Vagina (tissue), 2 donors: ENCODE data around the gene TAS2R46. TPM values are rescaled to one million over a fixed set of nuclear protein-coding genes. Genes with fewer than 3 reads are reported as not detected.

Experiments used
- DNase-seq, 2 donors: peaks; one replicate each; pipeline ENCODE4 v3.0.0-alpha.2; 2017; ENCODE audit errors: extremely low spot score in 2 of 2
- H3K27ac ChIP-seq: fragments of 200-600 bp; sonication (generic); one replicate; pipeline ENCODE4 v1.5.1; 2019
- H3K27me3 ChIP-seq: fragments of 200-600 bp; sonication (generic); one replicate; pipeline ENCODE4 v1.5.1; 2019
- H3K36me3 ChIP-seq, 2 donors: fragments of 200-600 bp; sonication (generic); one replicate each; pipeline ENCODE4 v1.5.1; 2017 to 2019
- H3K4me1 ChIP-seq: fragments of 200-600 bp; sonication (generic); one replicate; pipeline ENCODE4 v1.5.1; 2019
- H3K4me3 ChIP-seq, 2 donors: fragments of 200-600 bp; sonication (generic); 1 replicate in 1 of 2; 2 replicates in 1 of 2; pipeline ENCODE4 v1.5.1; 2016 to 2019
- H3K9me3 ChIP-seq: fragments of 200-600 bp; sonication (generic); one replicate; pipeline ENCODE4 v1.5.1; 2019
- POLR2A ChIP-seq, 2 donors: fragments of 450-650 bp; IDR thresholded peaks; one replicate each; pipeline ENCODE4 v1.6.1; 2017; ENCODE audit warnings: antibody characterized with exemption in 2 of 2, mild to moderate bottlenecking in 2 of 2, moderate library complexity in 2 of 2
- POLR2AphosphoS5 ChIP-seq, 2 donors: sonication (generic); formaldehyde crosslinking; IDR thresholded peaks; one replicate each; pipeline ENCODE4 v1.9.0; 2017; ENCODE audit warnings: antibody characterized with exemption in 2 of 2, mild to moderate bottlenecking in 2 of 2, low read depth in 1 of 2; ENCODE audit not compliant: insufficient read depth in 1 of 2
- intact Hi-C: fragments of 100-400 bp; cut with DNase I; formaldehyde crosslinking; loops from one replicate; pipeline ENCODE4 v1.15.1; 2023
- total RNA-seq: library from RNA; depleted of rRNA; stranded (reverse); fragments of >200 nt; gene quantifications from one replicate; pipeline ENCODE4 v1.2.3, GENCODE V29; 2016
- TF ChIP-seq, protein P1 (sequence below), 3 experiments: fragments of 450-650 bp in 2 of 3; fragments of 200-600 bp in 1 of 3; sonication (generic) in 1 of 3; IDR thresholded peaks; one replicate each; pipeline ENCODE4 v1.5.1; 2017 to 2019; ENCODE audit warnings: antibody characterized with exemption in 3 of 3, mild to moderate bottlenecking in 2 of 3, moderate library complexity in 2 of 3

The TAS2R46 gene
- total RNA-seq, 1 donor from 2014 or later = 2.0 TPM

GRCh38 chr12:11092128-11092527 lies 30.0 kb upstream of the TAS2R46 start, which contains the start of gene TAS2R43:
Gene TAS2R43 (minus strand): TSS chr12:11092313. CDS start chr12:11092229, 84 bp downstream.
- Histone ChIP-seq H3K36me3 (no peaks in the 10 kb centered on the region), H3K27ac (no peak within 1 kb of the TSS), H3K27me3 (no peaks in the 10 kb centered on the region), H3K4me1 (no peaks in the 10 kb centered on the region), H3K9me3 (no peaks in the 10 kb centered on the region), H3K4me3 (no peak within 1 kb of the TSS)
- intact Hi-C loops = no loop called here
- TF ChIP-seq, protein P1, sequence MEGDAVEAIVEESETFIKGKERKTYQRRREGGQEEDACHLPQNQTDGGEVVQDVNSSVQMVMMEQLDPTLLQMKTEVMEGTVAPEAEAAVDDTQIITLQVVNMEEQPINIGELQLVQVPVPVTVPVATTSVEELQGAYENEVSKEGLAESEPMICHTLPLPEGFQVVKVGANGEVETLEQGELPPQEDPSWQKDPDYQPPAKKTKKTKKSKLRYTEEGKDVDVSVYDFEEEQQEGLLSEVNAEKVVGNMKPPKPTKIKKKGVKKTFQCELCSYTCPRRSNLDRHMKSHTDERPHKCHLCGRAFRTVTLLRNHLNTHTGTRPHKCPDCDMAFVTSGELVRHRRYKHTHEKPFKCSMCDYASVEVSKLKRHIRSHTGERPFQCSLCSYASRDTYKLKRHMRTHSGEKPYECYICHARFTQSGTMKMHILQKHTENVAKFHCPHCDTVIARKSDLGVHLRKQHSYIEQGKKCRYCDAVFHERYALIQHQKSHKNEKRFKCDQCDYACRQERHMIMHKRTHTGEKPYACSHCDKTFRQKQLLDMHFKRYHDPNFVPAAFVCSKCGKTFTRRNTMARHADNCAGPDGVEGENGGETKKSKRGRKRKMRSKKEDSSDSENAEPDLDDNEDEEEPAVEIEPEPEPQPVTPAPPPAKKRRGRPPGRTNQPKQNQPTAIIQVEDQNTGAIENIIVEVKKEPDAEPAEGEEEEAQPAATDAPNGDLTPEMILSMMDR (IDR thresholded peaks at IDR 0.05) = no peak
- TF ChIP-seq POLR2A (IDR thresholded peaks at IDR 0.05) = no peak
- DNase-seq = no peak

GRCh38 chr12:11089246-11089645 lies 27.2 kb upstream of the TAS2R46 start:
- intact Hi-C loops = no loop called here
- no peak for DNase-seq
- Histone ChIP-seq H3K27me3 (no peaks in the 10 kb centered on the region), H3K27ac (no peak overlapping the region), H3K4me1 (no peaks in the 10 kb centered on the region), H3K36me3 (no peaks in the 10 kb centered on the region), H3K9me3 (no peaks in the 10 kb centered on the region), H3K4me3 (no peak overlapping the region)
- no peak for TF ChIP-seq POLR2AphosphoS5 (IDR thresholded peaks at IDR 0.05; ENCODE audit: insufficient read depth in 1 of 2, low read depth in 1 of 2)
- no peak for TF ChIP-seq POLR2A (IDR thresholded peaks at IDR 0.05)
- TF ChIP-seq, protein P1 (IDR thresholded peaks at IDR 0.05) = no peak

DNA sequence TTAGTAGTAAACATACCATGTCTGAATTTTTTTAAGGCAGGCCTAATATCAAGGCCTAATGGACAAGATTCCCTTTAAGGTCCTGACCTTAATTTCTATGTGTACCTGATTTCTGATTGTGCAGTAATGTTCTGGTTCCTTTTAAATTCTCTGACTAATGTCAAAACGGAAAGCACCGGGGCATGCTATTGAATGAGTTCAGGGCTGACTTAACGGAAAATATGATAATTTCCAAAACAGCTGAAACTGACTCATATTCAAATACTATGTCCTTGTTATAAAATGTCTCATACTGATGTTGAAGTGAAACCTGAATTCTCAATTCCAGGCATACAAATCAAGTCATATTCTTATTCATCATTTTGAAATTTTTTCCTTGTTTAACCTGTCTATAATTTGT lies 23.3 kb upstream of the TAS2R46 start:
- H3K27me3 ChIP-seq = no peaks in the 10 kb centered on the region
- H3K36me3 ChIP-seq = no peaks in the 10 kb centered on the region
- peaks cover 4% of the 10 kb centered on the region for H3K9me3 ChIP-seq
- no peak for DNase-seq
- intact Hi-C loops = no loop called here
- H3K4me1 ChIP-seq = no peaks in the 10 kb centered on the region
- H3K27ac ChIP-seq = no peak overlapping the region
- TF ChIP-seq POLR2AphosphoS5 (IDR thresholded peaks at IDR 0.05; ENCODE audit: insufficient read depth in 1 of 2, low read depth in 1 of 2) (no peak), POLR2A (IDR thresholded peaks at IDR 0.05) (no peak)
- TF ChIP-seq, protein P1 (IDR thresholded peaks at IDR 0.05) = no peak
- no peak overlapping the region for H3K4me3 ChIP-seq

GRCh38 chr12:11081987-11082386 lies 19.9 kb upstream of the TAS2R46 start:
- no peak overlapping the region for H3K4me3 ChIP-seq
- intact Hi-C loops = no loop called here
- no peaks in the 10 kb centered on the region for H3K36me3 ChIP-seq
- TF ChIP-seq, protein P1 (IDR thresholded peaks at IDR 0.05) = no peak
- TF ChIP-seq POLR2AphosphoS5 (IDR thresholded peaks at IDR 0.05; ENCODE audit: insufficient read depth in 1 of 2, low read depth in 1 of 2) (no peak), POLR2A (IDR thresholded peaks at IDR 0.05) (no peak)
- H3K27me3 ChIP-seq = no peaks in the 10 kb centered on the region
- no peak for DNase-seq
- no peak overlapping the region for H3K27ac ChIP-seq
- H3K9me3 ChIP-seq = peaks cover 4% of the 10 kb centered on the region
- no peaks in the 10 kb centered on the region for H3K4me1 ChIP-seq

- TF ChIP-seq, protein P1 (IDR thresholded peaks at IDR 0.05) = no peak
- TF ChIP-seq POLR2A (IDR thresholded peaks at IDR 0.05) (no peak), POLR2AphosphoS5 (IDR thresholded peaks at IDR 0.05; ENCODE audit: insufficient read depth in 1 of 2, low read depth in 1 of 2) (no peak)
- no peak for DNase-seq
- H3K27ac ChIP-seq = no peak overlapping the region
- no peaks in the 10 kb centered on the region for H3K36me3 ChIP-seq
- H3K4me3 ChIP-seq = no peak overlapping the region
- H3K9me3 ChIP-seq = peaks cover 4% of the 10 kb centered on the region
- intact Hi-C loops = no loop called here
- H3K27me3 ChIP-seq = no peaks in the 10 kb centered on the region
- no peaks in the 10 kb centered on the region for H3K4me1 ChIP-seq
Observed at GRCh38 chr12:11078246-11078645, 16.2 kb upstream of the TAS2R46 start.
